Right ventricle myocardium inferior (tissue), 1 donor: ENCODE measurements around the gene LDLRAD3. TPM values are rescaled to one million over a fixed set of nuclear protein-coding genes. Genes with fewer than 3 reads are reported as not detected.

ENCODE experiments used
- ATAC-seq: fragments of 200-7000 bp; cut with Tn5 transposase; one replicate; pipeline ENCODE4 v1.9.1; 2020; ENCODE audit warnings: mild to moderate bottlenecking, moderate library complexity
- DNase-seq: peaks from one replicate; pipeline ENCODE4 v3.0.0; 2021; ENCODE audit errors: missing footprints
- intact Hi-C: fragments of 100-400 bp; cut with DNase I; formaldehyde crosslinking; loops from one replicate; pipeline ENCODE4 v1.11.0; 2022
- total RNA-seq: library from RNA; stranded (reverse); fragmentation: NEBNext Ultra II Directional; extraction: Animal tissue kit (Norgen Biotek cat#: 25700); gene quantifications from one replicate; pipeline ENCODE4 v1.2.1, GENCODE V29; 2021
- donor health status: DM: no; HTN: yes; CAD: no; lungs with severe emphysema.

The LDLRAD3 gene
- total RNA-seq, 1 donor from 2014 or later: 1.7 TPM

DNA sequence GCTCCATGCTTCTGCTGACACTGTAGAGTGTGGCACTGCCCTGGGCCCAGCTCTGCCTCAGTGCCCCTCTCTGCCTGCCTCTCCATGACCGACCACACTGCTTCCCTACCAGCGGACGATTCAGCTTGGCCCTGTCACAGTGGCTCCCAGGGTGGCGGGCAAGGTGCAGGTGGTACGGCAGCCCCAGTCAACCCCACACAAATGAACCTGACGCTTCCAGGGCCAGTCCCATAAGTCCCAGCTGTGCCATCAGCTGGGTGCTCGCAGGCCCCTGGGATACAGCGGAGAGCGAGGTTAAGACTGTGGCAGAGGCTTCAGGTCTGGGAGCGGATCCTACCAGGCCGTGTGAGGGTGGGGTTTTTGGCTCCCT, 134.8 kb downstream of the LDLRAD3 start:
- ATAC-seq (no peak), DNase-seq (no peak)
- intact Hi-C loops: no loop called here

DNA sequence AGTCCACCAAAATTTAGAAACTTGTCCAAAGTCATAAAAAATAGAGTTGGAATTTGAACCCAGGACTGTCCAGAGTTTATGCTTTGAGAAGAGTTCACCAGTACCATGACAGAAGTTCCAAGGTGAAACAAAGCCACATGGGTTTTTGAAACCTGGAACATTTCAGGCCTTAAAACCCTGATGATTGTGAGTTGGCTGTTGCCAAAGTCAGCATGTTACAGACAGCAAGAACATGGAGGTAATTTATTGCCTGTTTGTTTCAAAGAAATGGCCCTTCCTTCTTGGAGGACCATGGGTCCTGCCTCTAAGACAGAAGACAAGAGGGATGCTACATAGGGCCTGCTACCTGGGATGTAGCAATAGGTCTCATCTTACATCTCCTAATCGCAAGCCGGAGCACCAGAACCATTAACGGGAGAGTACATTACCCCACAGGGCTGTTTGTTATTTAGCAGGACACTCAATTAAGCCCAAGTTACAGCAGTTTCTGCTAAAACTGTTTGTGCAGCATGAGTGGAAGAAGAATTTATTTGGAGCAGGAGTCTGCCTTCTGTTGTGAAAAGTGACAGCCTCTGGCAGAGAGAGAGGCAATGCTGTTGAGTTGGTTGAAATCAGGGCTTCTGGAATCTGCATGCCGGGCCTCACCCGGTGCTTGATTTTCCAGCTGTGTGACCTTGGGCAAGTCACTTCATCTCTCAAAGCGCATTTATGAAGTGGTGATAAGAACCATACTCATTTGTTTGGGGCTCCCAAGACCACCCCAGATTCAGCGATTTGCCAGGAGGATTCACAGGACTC, 136.2 kb downstream of the LDLRAD3 start:
- no peak for ATAC-seq
- DNase-seq: no peak
- intact Hi-C loops: no loop called here

DNA sequence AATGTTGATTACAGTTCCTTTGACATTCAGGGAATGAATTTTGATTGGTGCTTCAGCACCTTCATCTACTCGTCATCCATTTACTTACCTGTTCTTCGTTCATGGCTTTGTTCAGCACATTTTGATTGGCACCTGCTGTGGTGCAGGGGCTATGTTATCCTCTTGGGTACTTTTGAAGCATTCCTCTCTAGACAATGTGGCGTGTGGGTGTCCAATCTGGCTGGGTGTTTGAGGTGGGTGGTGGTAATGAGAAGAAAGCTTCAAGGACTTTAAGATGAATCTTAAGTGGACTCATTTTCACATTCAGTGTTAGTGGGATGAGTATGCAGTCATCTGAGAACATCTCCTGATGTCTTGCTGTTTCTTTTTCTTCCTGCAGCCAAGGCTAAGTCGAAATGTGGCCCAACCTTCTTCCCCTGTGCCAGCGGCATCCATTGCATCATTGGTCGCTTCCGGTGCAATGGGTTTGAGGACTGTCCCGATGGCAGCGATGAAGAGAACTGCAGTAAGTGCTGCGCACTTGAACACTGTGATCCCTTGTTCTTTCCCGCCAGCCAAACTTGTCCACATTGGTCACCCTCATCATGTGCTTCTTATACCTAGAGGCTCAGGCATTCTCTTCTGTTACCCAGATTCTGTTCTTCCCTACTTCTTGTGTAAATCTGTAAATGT, 137.5 kb downstream of the LDLRAD3 start:
- intact Hi-C loops: no loop called here
- no peak for DNase-seq
- ATAC-seq: no peak

DNA sequence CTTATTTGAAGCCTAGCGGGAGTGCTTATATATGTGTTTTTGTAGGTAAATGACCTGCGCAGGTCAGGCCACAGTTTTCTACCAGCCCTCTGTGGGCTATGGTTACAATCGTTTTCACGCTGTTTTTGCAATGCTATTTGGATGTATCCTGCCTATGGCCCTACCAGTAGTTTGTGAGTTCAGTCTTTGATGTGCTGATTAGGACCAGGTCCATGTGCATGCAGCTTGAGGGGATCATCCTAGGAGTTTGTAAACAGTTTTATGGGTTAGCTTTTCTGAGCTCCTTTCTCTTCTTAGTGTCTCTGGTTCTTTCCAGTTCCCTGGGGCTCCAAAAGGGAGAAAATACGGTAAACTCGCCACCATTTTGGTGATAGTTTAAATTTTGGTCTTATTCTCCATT, 142.5 kb downstream of the LDLRAD3 start:
- intact Hi-C loops: loop anchor here (1.0 kb wide), 1 partner anchor 21 kb away; no protein-coding TSS in a partner anchor
- ATAC-seq: no peak

DNA sequence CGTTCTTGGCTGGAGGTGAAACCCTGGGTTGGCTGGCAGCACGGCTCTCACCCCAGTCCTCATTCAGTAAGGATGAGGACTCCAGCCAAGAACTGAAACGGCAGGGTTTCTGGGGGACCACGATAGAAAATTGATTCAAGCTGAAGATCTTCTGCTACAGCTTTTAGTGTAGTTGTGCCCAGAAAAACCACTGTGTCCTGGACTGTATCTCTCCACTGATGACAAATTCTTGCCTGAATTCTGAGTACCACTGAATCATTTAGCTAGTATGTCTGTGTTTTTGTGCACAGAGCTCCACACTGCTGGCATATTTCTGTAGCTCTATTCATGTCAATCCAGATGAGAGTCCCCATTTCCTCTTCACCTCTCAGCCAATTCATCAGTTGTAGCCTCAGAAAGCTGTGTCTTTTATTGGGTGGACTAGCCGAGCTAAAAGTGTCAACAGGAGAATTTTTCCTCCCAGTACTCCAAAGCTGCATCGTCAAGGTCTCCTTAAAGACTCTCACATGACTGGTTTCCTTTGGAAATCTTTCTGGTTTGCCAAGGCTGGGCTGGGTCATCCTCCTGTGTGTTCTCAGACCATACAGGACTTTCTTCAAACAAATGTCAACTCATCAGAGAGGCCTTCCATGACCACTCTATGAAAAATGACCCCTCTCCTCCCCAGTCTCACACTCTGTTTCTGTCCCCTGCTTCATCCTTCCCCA, 144.6 kb downstream of the LDLRAD3 start:
- intact Hi-C loops: no loop called here
- no peak for ATAC-seq
- DNase-seq: no peak

More for the DNA sequence above, 142.5 kb downstream of the LDLRAD3 start:
- no peak for DNase-seq

DNA sequence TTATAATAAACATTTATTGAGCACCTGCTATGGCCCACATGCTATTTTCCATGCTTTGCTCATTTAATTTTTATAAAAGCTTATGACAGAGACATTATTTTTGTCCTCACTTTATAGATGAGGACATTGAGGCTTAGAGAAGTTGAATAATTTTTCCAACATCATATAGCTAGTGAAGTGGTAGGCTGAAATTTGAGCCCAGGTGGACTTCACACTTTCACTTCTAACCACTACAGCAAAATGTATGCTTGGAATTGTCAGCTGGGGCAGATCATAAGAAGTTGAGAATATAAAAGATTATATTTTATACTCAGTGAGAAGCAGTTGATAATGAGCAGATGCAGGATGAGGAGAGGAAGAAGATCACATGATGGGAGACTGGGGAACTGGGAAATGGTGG, 146.1 kb downstream of the LDLRAD3 start:
- ATAC-seq (no peak), DNase-seq (no peak)
- intact Hi-C loops: no loop called here

DNA sequence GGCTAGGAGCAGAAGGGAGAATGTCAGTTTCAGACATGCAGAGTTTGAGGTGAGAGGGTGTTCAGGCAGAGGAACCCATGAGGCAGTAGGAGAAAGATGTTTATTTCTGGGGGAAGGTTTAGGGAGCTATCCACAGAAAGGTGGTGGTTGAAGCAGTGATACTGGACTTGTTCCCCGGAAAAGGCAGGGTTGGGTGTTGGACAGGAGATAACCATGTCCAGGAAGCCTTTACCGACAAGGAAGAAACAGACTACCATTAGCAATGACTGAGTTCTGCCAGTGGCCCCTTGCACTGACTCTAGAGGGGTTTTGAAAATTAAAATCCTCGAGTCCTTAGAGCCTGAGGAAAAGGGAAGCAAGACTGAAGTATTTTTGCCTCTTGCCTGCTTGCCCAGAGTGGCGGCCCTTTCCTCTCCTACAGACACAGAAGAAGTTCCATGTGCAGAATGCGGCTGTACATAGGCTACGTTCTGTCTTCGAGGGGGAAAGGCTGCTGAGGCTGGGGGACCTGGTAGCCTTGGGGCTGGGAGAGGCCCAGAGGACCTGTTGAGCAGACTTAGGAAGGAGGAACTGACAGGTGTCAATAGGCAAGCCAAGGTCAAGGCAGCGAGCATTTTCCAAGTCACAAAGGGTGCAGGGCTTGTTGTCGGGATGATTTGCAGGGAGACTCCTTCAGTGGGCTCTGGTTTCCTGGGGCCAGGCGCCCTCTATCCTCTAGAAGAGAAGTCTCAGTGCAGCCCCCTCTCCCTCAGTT, 146.7 kb downstream of the LDLRAD3 start:
- no peak for DNase-seq
- intact Hi-C loops: no loop called here
- no peak for ATAC-seq

DNA sequence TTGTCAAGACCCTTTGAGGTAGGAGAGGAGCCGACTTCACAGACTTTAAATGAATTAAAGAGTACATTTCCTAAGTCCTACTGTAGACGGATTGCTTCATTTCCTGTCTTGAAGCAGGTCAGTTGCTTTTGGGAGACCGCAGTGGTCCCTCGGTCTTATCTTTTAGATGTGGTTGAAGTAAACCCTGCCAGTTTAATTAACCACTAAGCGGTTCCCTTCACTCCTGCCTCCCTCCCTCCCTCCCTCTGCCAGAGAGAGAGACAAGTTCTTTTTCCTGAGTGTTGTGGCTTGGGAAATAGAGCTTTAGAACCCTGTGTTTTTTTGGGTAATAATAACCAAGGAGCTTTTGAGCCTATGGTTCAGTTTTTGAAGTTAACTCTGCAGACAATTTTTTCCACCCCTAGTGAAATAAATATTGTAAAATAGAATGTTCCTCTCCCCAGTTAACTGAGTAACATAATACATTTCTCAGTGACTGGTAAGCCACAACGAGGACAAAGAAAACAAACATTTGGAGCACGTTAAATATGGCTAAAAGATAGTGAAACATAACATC, 147.5 kb downstream of the LDLRAD3 start:
- intact Hi-C loops: no loop called here
- ATAC-seq (no peak), DNase-seq (no peak)

DNA sequence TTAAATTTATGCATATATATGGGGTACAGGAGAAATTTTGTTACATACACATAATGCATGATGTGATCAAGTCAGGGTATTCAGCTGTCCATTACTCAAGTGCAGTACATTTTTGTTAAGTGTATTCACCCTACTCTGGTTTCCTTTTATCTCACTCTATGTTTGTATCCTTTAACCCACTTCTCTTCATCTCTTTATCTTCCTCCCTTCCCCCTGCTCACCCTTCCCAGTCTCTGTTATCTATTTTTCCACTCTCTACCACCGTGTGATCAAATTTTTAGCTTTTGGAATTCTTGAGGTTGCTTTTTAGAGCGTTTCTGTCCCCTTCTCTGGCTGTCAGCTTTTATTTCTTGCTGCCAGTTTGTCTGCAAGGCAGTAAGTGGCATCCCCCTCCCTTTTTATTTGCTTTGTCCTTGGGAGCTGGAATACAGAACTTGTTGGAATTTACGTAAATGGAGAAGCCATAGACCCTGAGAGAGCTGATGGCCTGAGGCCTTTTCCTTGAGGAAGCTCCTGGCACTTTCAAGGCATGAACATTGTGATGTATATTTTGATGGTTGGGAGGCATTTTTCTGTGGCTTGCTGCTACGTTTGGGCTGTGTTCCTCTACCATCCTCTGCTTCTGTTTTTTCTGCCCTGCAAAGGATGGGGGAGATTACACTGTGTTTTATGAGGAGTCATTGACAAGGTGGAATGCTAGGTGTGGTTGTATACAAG, 148.6 kb downstream of the LDLRAD3 start:
- ATAC-seq: no peak

DNA sequence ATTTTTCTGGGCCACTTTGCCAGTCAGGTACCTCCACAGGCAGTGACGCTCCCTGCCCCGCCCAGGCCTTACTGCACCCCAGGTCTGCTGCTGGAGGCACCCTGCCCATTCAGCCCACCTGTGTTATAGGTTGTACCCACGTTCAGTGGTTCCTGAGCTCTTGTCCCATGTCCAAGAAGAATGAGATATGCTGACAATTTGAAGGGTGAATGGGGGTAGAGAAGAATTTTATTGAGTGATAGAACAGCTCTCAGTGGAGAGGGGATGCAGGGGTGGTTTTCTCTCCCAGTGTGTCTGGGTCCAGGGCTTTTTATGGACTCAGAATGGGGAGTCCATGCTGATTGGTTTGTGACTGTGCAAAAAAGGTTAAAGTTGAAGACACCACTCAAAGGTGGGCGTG, 149.7 kb downstream of the LDLRAD3 start:
- ATAC-seq (no peak), DNase-seq (no peak)
- intact Hi-C loops: no loop called here

More for the DNA sequence above, 148.6 kb downstream of the LDLRAD3 start:
- intact Hi-C loops: no loop called here
- no peak for DNase-seq

DNA sequence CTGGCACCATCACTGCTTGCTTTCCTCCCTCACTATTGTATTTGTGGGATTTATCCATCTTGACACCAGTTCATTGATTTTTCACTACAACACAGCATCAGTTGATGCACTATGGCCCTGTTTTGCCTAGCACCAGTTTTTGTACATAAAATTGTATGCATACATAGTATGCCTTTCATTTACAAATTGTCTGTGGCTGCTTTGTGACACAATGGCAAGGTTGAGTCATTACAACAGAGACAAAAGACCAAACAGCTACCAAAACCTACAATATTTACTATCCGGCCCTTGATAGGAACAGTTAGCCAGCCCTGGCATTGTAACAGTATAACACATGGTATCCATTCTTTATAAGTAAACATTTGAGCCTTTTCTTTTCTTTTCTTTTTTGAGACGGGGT, 150.3 kb downstream of the LDLRAD3 start:
- intact Hi-C loops: no loop called here
- DNase-seq: no peak
- ATAC-seq: no peak

DNA sequence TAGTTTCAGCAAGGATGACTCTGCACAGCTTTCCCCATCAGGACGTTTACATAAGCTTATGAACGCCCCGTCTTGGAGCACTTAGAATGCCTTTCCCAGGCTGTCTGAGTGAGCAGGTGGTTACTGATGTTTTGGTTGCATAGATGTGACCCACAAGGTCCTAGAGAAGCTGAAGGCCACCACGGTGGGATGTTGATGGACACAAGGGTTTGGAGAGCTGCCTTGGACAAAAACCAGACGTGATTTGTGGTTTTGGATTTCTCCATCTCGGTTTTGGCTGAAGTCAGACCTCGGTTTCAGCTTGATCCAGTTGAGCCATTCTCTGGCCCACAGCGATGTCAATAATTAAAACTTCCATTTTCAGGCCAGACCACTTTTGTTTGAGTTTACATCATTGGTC, 151.9 kb downstream of the LDLRAD3 start:
- intact Hi-C loops: no loop called here
- ATAC-seq (no peak), DNase-seq (no peak)

DNA sequence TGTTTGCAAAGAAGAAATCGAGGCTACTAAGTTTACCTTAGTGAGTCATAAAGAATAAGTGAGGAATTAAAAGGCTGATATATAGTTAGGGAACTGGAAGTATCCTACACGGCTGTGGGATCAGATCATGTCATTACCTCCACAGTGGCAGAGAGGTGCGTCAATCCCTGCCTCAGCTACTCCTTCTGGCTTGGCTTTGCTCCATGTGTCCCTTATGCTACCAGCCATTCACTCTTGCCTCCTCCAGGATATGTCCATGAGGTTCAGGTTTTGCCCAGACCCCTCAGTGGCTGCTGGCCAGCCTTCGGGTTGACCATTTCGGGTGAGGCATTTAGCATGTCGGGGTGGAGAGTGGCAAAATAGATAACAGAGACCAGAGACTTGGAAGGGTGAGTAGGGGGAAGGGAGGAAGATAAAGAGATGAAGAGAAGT, 153.4 kb downstream of the LDLRAD3 start:
- ATAC-seq: no peak
- DNase-seq: no peak
- intact Hi-C loops: no loop called here

DNA sequence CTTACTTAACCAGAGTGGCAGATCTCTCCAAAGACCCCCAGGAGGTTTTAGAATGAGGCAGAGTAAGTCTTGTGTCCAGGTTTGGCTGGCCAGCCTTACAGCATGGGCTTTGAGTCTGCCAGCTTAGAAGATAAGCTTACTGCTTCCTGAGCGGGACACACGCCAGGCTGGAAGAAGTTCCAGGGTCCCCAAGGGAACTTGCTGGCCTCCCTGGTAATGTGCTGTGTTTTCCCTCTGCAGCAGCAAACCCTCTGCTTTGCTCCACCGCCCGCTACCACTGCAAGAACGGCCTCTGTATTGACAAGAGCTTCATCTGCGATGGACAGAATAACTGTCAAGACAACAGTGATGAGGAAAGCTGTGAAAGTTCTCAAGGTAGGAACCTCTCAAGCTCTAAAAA, 154.2 kb downstream of the LDLRAD3 start:
- ATAC-seq (peak; percentile 54), DNase-seq (no peak)
- intact Hi-C loops: no loop called here

DNA sequence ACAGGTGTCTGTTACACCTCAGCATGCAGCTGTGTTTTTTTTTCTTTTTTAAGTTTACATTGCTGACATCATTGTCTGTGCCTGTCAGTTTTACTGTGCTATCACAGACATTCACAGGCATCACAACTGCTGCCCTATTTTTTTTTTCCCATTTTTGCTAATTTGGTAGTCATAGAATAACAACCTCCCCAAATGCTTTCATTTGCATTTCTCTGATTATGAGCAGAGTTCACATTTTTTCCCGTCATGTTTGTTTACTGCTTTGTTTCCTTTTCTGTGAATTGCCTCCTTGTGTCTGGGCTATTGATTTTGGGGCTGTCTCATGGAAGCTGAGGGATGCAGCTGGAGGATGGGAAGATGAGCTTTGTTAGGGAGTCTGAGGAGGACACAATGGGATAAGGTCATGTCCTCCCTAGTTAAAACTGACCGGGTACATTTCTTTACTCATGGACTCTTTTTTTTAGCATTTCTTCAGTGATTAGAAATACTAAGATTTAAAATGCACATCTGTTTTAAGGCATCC, 155.1 kb downstream of the LDLRAD3 start:
- ATAC-seq (no peak), DNase-seq (no peak)
- intact Hi-C loops: no loop called here

DNA sequence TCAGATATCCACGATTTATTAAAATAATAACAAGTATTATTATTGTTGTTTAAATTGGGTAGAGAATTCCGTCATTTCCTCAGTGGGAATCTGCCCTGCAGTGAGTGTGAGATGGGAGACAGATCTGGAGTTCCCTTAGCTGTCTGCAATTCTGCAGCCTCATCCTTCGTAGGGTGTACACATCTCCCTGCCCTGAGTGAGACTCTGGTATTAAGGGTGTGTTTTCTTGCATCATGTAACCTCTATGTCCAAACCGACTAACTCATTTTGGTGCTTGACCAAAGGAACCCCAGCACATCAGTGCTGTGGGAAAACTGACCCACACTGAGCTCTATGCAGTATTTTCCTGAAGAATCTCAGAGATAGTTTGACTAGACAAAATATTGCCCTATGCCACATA, 157.6 kb downstream of the LDLRAD3 start:
- ATAC-seq: no peak
- intact Hi-C loops: no loop called here

DNA sequence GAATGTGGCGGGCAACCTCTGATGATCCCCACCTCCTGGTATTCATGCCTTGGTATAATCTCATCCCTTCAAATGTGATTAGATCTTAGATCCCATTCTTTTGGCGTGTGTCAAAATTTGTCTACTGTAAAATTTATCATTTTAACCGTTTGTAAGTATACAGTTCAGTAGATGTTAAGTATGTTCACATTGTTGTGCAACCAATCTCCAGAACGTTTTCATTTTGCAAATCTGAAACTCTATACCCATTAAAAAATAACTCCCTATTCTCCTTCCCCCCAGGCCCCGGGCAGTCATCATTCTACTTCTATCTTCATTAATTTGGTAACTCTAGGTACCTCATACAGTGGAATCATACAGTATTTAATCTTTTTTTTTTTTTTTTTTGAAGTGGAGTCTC, 159.0 kb downstream of the LDLRAD3 start:
- ATAC-seq (no peak), DNase-seq (no peak)
- intact Hi-C loops: no loop called here

More for the DNA sequence above, 157.6 kb downstream of the LDLRAD3 start:
- DNase-seq: no peak

DNA sequence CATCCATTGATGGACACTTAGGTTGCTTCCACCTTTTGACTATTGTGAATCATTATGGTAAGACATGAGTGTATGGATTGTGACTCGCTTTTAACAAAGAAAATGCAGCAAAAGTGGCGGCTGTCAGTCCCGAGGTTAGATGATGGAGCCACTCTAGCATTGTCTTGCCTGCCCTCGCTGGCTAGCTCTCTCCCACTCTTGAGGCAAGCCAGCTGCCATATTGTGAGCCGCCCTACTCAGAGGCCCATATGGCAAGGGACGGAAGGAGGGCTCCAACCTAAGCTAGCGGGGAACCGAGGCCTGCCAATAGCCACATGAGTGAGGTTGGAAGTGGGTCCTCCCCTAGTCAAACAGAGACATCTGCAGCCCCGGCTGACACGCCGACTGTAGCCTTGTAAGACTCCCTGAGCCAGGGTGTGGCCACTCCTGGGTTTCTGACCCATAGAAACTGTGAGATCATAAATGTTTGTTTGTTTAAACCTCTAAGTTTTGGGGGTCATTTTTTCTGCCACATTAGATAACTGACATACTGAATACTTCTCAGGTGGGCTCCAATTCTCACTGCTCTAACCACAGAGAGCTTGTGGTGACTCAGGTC, 160.2 kb downstream of the LDLRAD3 start:
- no peak for ATAC-seq
- DNase-seq: no peak
- intact Hi-C loops: no loop called here
